ENCODE measurements around the gene OR6V1. TPM values are rescaled to one million over a fixed set of nuclear protein-coding genes. Genes with fewer than 3 reads are reported as not detected.

OR6V1 gene, protein sequence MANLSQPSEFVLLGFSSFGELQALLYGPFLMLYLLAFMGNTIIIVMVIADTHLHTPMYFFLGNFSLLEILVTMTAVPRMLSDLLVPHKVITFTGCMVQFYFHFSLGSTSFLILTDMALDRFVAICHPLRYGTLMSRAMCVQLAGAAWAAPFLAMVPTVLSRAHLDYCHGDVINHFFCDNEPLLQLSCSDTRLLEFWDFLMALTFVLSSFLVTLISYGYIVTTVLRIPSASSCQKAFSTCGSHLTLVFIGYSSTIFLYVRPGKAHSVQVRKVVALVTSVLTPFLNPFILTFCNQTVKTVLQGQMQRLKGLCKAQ
- not detected for polyA plus RNA-seq (2012; ENCODE audit: insufficient read depth, insufficient read length, low read depth)

GRCh38 chr7:143052041-143052440 is at the start of gene OR6V1:
Gene OR6V1 (plus strand): TSS chr7:143052341. CDS start chr7:143052341, 0 bp downstream.
- Histone ChIP-seq H3K4me1 (no peaks in the 10 kb centered on the region), H3K4me3 (ENCODE audit: low read depth, low read length) (no peak within 1 kb of the TSS), H3K36me3 (no peaks in the 10 kb centered on the region), H3K27me3 (no peaks in the 10 kb centered on the region), H3K9me3 (no peaks in the 10 kb centered on the region)
- no peak for DNase-seq
- TF ChIP-seq, protein P1, sequence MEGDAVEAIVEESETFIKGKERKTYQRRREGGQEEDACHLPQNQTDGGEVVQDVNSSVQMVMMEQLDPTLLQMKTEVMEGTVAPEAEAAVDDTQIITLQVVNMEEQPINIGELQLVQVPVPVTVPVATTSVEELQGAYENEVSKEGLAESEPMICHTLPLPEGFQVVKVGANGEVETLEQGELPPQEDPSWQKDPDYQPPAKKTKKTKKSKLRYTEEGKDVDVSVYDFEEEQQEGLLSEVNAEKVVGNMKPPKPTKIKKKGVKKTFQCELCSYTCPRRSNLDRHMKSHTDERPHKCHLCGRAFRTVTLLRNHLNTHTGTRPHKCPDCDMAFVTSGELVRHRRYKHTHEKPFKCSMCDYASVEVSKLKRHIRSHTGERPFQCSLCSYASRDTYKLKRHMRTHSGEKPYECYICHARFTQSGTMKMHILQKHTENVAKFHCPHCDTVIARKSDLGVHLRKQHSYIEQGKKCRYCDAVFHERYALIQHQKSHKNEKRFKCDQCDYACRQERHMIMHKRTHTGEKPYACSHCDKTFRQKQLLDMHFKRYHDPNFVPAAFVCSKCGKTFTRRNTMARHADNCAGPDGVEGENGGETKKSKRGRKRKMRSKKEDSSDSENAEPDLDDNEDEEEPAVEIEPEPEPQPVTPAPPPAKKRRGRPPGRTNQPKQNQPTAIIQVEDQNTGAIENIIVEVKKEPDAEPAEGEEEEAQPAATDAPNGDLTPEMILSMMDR (IDR thresholded peaks at IDR 0.05; ENCODE audit: low read depth, low read length) = no peak

- no peaks in the 10 kb centered on the region for H3K36me3 ChIP-seq
- TF ChIP-seq, protein P1 (IDR thresholded peaks at IDR 0.05; ENCODE audit: low read depth, low read length) = no peak
- no peaks in the 10 kb centered on the region; the same call in 1 of the 2 replicates for H3K4me1 ChIP-seq
- H3K27me3 ChIP-seq = no peaks in the 10 kb centered on the region
- H3K4me3 ChIP-seq (ENCODE audit: low read depth, low read length) = peak overlapping the region; percentile 28
- no peak for DNase-seq
- H3K9me3 ChIP-seq = no peaks in the 10 kb centered on the region
Observed at GRCh38 chr7:143002898-143003297, 49.2 kb upstream of the OR6V1 start.

- TF ChIP-seq, protein P1 (IDR thresholded peaks at IDR 0.05; ENCODE audit: low read depth, low read length) = peak; percentile 79
- no peaks in the 10 kb centered on the region for H3K27me3 ChIP-seq
- no peaks in the 10 kb centered on the region for H3K9me3 ChIP-seq
- DNase-seq = peak; percentile 18
- H3K4me1 ChIP-seq = no peaks in the 10 kb centered on the region; the same call in 1 of the 2 replicates
- peak overlapping the region; percentile 28 for H3K4me3 ChIP-seq (ENCODE audit: low read depth, low read length)
- H3K36me3 ChIP-seq = no peaks in the 10 kb centered on the region
Observed at GRCh38 chr7:143003393-143004051, 48.6 kb upstream of the OR6V1 start.

- Histone ChIP-seq H3K9me3 (no peaks in the 10 kb centered on the region), H3K27me3 (no peaks in the 10 kb centered on the region), H3K4me3 (ENCODE audit: low read depth, low read length) (no peak overlapping the region), H3K36me3 (no peaks in the 10 kb centered on the region), H3K4me1 (no peaks in the 10 kb centered on the region; the same call in 1 of the 2 replicates)
- TF ChIP-seq, protein P1 (IDR thresholded peaks at IDR 0.05; ENCODE audit: low read depth, low read length) = no peak
- DNase-seq = no peak
Observed at GRCh38 chr7:143005632-143006260, 46.4 kb upstream of the OR6V1 start.

- Histone ChIP-seq H3K4me3 (ENCODE audit: low read depth, low read length) (no peak overlapping the region), H3K27me3 (no peaks in the 10 kb centered on the region), H3K9me3 (no peaks in the 10 kb centered on the region), H3K36me3 (no peaks in the 10 kb centered on the region), H3K4me1 (no peaks in the 10 kb centered on the region)
- peak; percentile 74 for DNase-seq
- TF ChIP-seq, protein P1 (IDR thresholded peaks at IDR 0.05; ENCODE audit: low read depth, low read length) = peak; percentile 93
Observed at GRCh38 chr7:143008007-143008901, 43.9 kb upstream of the OR6V1 start.
